ENCODE data around the gene LPIN3. TPM values are rescaled to one million over a fixed set of nuclear protein-coding genes. Genes with fewer than 3 reads are reported as not detected.

Gene LPIN3
- polyA plus RNA-seq, 3 donors from 2014 or later = 0.04 TPM; not detected in 2

GRCh38 chr20:41361757-41362747 lies 21.4 kb downstream of the LPIN3 start:
- Mint-ChIP-seq H3K36me3 (no peaks in the 10 kb centered on the region), H3K27ac (no peak overlapping the region), H3K9me3 (no peaks in the 10 kb centered on the region), H3K27me3 (ENCODE audit: low read depth in 3 of 3) (peaks cover 3 to 4% (median 4%) of the 10 kb centered on the region in 3 donors), H3K4me1 (no peaks in the 10 kb centered on the region), H3K4me3 (no peak overlapping the region)
- DNase-seq = no peak

- Mint-ChIP-seq H3K4me3 (no peak overlapping the region), H3K4me1 (peaks cover 0 to 5% of the 10 kb centered on the region in 2 donors), H3K36me3 (no peaks in the 10 kb centered on the region), H3K27me3 (ENCODE audit: low read depth in 3 of 3) (peaks cover 6 to 11% (median 7%) of the 10 kb centered on the region in 3 donors), H3K27ac (no peak overlapping the region), H3K9me3 (no peaks in the 10 kb centered on the region)
- no peak for DNase-seq
Measured at GRCh38 chr20:41362748-41363140, 22.1 kb downstream of the LPIN3 start.

GRCh38 chr20:41363601-41364000 lies 23.0 kb downstream of the LPIN3 start:
- no peak for DNase-seq
- peaks cover 0 to 5% of the 10 kb centered on the region in 2 donors for H3K4me1 Mint-ChIP-seq
- no peak overlapping the region for H3K27ac Mint-ChIP-seq
- peaks cover 6 to 13% (median 12%) of the 10 kb centered on the region in 3 donors for H3K27me3 Mint-ChIP-seq (ENCODE audit: low read depth in 3 of 3)
- H3K36me3 Mint-ChIP-seq = no peaks in the 10 kb centered on the region
- no peak overlapping the region for H3K4me3 Mint-ChIP-seq
- no peaks in the 10 kb centered on the region for H3K9me3 Mint-ChIP-seq

GRCh38 chr20:41364236-41364855 lies 23.7 kb downstream of the LPIN3 start:
- Mint-ChIP-seq H3K27ac (no peak overlapping the region), H3K9me3 (no peaks in the 10 kb centered on the region), H3K4me3 (no peak overlapping the region), H3K4me1 (peaks cover 0 to 5% of the 10 kb centered on the region in 2 donors), H3K27me3 (ENCODE audit: low read depth in 3 of 3) (peaks cover 6 to 16% (median 15%) of the 10 kb centered on the region in 3 donors), H3K36me3 (no peaks in the 10 kb centered on the region)
- no peak for DNase-seq

- Mint-ChIP-seq H3K4me3 (peak overlapping the region in 1 of 5 donors; percentile 33), H3K36me3 (no peaks in the 10 kb centered on the region), H3K27me3 (ENCODE audit: low read depth in 3 of 3) (peaks cover 6 to 16% (median 15%) of the 10 kb centered on the region in 3 donors)
Measured at GRCh38 chr20:41364967-41365765, 24.5 kb downstream of the LPIN3 start.

GRCh38 chr20:41365777-41366545 lies 25.3 kb downstream of the LPIN3 start:
- Mint-ChIP-seq H3K36me3 (no peaks in the 10 kb centered on the region), H3K27me3 (ENCODE audit: low read depth in 3 of 3) (peaks cover 6 to 16% (median 15%) of the 10 kb centered on the region in 3 donors), H3K4me1 (peaks cover 0 to 5% of the 10 kb centered on the region in 2 donors), H3K4me3 (peak overlapping the region in 1 of 5 donors; percentile 33), H3K27ac (no peak overlapping the region), H3K9me3 (no peaks in the 10 kb centered on the region)
- no peak for DNase-seq

More at GRCh38 chr20:41364967-41365765, 24.5 kb downstream of the LPIN3 start:
- Mint-ChIP-seq H3K9me3 (no peaks in the 10 kb centered on the region), H3K27ac (peak overlapping the region in 1 of 6 donors; percentile 7), H3K4me1 (peaks cover 0 to 5% of the 10 kb centered on the region in 2 donors)
- no peak for DNase-seq

- peaks cover 0 to 5% of the 10 kb centered on the region in 2 donors for H3K4me1 Mint-ChIP-seq
- H3K9me3 Mint-ChIP-seq = peaks cover 0 to 1% (median 0%) of the 10 kb centered on the region in 6 donors
- no peak within 1 kb of the TSS for H3K27ac Mint-ChIP-seq
- peaks cover 7 to 18% (median 17%) of the 10 kb centered on the region in 3 donors for H3K27me3 Mint-ChIP-seq (ENCODE audit: low read depth in 3 of 3)
- H3K36me3 Mint-ChIP-seq = no peaks in the 10 kb centered on the region
- DNase-seq = no peak
- peak within 1 kb of the TSS in 2 of 5 donors; percentile 21 to 33 for H3K4me3 Mint-ChIP-seq
Measured at GRCh38 chr20:41366546-41367392, 26.1 kb downstream of the LPIN3 start, which contains the start of gene EMILIN3. Gene EMILIN3, minus strand, starts transcription at chr20:41366818. Its CDS starts 184 bp downstream, at chr20:41366634.

GRCh38 chr20:41367393-41367695 lies 26.7 kb downstream of the LPIN3 start:
- Mint-ChIP-seq H3K4me3 (peak overlapping the region in 1 of 5 donors; percentile 21), H3K36me3 (no peaks in the 10 kb centered on the region), H3K9me3 (peaks cover 0 to 1% (median 0%) of the 10 kb centered on the region in 6 donors), H3K27ac (no peak overlapping the region), H3K27me3 (ENCODE audit: low read depth in 3 of 3) (peaks cover 7 to 18% (median 17%) of the 10 kb centered on the region in 3 donors), H3K4me1 (peaks cover 0 to 5% of the 10 kb centered on the region in 2 donors)
- DNase-seq = no peak

- H3K36me3 Mint-ChIP-seq = no peaks in the 10 kb centered on the region
Measured at GRCh38 chr20:41367956-41368355, 27.3 kb downstream of the LPIN3 start.

GRCh38 chr20:41369673-41370072 lies 29.1 kb downstream of the LPIN3 start:
- peaks cover 0 to 1% (median 0%) of the 10 kb centered on the region in 6 donors for H3K9me3 Mint-ChIP-seq
- H3K36me3 Mint-ChIP-seq = no peaks in the 10 kb centered on the region
- peaks cover 0 to 5% of the 10 kb centered on the region in 2 donors for H3K4me1 Mint-ChIP-seq
- H3K27me3 Mint-ChIP-seq (ENCODE audit: low read depth in 3 of 3) = peaks cover 7 to 21% (median 18%) of the 10 kb centered on the region in 3 donors
- DNase-seq = no peak
- H3K27ac Mint-ChIP-seq = no peak overlapping the region
- H3K4me3 Mint-ChIP-seq = no peak overlapping the region

More at GRCh38 chr20:41367956-41368355, 27.3 kb downstream of the LPIN3 start:
- Mint-ChIP-seq H3K27ac (no peak overlapping the region), H3K27me3 (ENCODE audit: low read depth in 3 of 3) (peaks cover 7 to 18% (median 17%) of the 10 kb centered on the region in 3 donors), H3K4me3 (no peak overlapping the region), H3K9me3 (peaks cover 0 to 1% (median 0%) of the 10 kb centered on the region in 6 donors), H3K4me1 (peaks cover 0 to 5% of the 10 kb centered on the region in 2 donors)
- no peak for DNase-seq

- Mint-ChIP-seq H3K27me3 (ENCODE audit: low read depth in 3 of 3) (peaks cover 7 to 21% (median 18%) of the 10 kb centered on the region in 3 donors), H3K27ac (no peak overlapping the region), H3K9me3 (peaks cover 0 to 1% (median 0%) of the 10 kb centered on the region in 6 donors), H3K4me1 (peaks cover 0 to 5% of the 10 kb centered on the region in 2 donors), H3K36me3 (no peaks in the 10 kb centered on the region), H3K4me3 (no peak overlapping the region)
- DNase-seq = no peak
Measured at GRCh38 chr20:41370176-41370575, 29.6 kb downstream of the LPIN3 start.

GRCh38 chr20:41371371-41371770 lies 30.8 kb downstream of the LPIN3 start:
- Mint-ChIP-seq H3K9me3 (peaks cover 0 to 1% (median 0%) of the 10 kb centered on the region in 6 donors), H3K27me3 (ENCODE audit: low read depth in 3 of 3) (peaks cover 8 to 19% (median 15%) of the 10 kb centered on the region in 3 donors), H3K4me3 (no peak overlapping the region), H3K36me3 (no peaks in the 10 kb centered on the region), H3K27ac (no peak overlapping the region), H3K4me1 (peaks cover 0 to 5% of the 10 kb centered on the region in 2 donors)
- no peak for DNase-seq

All from immature natural killer cell (primary cell).